Body of pancreas (tissue), 4 donors: ENCODE data around the gene WWTR1.

ENCODE experiments used
- CTCF ChIP-seq, 7 experiments: fragments of 450-650 bp in 4 of 7; fragments of 200-600 bp in 3 of 7; sonication (generic) in 3 of 7; IDR thresholded peaks; one replicate each; pipeline ENCODE4 v1.5.1; 2016 to 2019; ENCODE audit warnings: antibody characterized with exemption in 7 of 7
- POLR2A ChIP-seq, 3 donors: fragments of 450-650 bp; IDR thresholded peaks; one replicate each; pipeline ENCODE4 v1.6.1; 2016; ENCODE audit warnings: antibody characterized with exemption in 3 of 3, mild to moderate bottlenecking in 2 of 3

GRCh38 chr3:149608987-149609386, 48.8 kb downstream of the WWTR1 start:
- no peak for TF ChIP-seq CTCF (IDR thresholded peaks at IDR 0.05)
- TF ChIP-seq POLR2A (IDR thresholded peaks at IDR 0.05) = no peak
